Limb (tissue), 2 donors: ENCODE data around the gene ZNF213.
A peak's percentile ranks its signal among the peaks of the same experiment; 100 is the strongest.

Experiments
- DNase-seq, 2 donors: peaks; one replicate each; pipeline ENCODE4 v3.0.0-alpha.2; 2016; ENCODE audit errors: extremely low spot score in 2 of 2

The ZNF213 gene

GRCh38 chr16:3134338-3135125, at the start of gene ZNF213:
Gene ZNF213 (plus strand): TSS chr16:3135029. CDS start chr16:3137281, 2,252 bp downstream.
- peak; percentile 95 to 99 for DNase-seq

- no peak for DNase-seq
These were observed 48.8 kb upstream of the ZNF213 start for GRCh38 chr16:3085868-3086595.

DNA sequence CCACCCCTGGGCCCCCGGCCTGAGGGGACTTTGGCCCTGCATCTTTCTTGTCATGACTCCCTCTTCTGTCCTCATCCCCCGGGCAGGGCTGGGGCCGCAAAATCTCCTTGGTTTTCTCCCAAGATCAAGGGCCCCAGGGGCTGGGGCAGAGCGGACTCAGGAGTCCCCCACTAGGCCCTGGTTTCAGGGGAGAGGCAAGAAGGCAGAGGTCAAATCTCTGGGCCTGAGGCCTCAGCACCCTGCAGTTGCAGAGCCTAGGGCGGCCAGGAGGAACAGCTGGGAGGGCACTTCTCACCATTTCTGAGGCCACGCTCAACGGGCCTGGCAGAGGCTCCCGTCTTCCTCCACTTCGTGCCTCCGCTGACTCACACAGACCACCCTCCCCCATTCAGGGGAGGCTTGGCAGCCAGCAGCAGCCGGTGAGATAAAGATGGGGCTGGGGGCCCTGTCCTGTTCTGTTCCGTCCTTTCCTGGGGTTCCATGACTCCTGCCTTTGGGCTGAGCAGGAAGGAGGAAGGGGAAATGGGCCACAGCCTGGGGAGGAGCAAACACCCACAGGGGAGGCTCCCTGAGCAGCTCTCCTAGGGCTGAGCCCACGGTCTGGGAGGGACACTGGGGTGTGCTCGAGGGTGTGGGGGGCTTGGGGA, 48.1 kb upstream of the ZNF213 start:
- no peak for DNase-seq

DNA sequence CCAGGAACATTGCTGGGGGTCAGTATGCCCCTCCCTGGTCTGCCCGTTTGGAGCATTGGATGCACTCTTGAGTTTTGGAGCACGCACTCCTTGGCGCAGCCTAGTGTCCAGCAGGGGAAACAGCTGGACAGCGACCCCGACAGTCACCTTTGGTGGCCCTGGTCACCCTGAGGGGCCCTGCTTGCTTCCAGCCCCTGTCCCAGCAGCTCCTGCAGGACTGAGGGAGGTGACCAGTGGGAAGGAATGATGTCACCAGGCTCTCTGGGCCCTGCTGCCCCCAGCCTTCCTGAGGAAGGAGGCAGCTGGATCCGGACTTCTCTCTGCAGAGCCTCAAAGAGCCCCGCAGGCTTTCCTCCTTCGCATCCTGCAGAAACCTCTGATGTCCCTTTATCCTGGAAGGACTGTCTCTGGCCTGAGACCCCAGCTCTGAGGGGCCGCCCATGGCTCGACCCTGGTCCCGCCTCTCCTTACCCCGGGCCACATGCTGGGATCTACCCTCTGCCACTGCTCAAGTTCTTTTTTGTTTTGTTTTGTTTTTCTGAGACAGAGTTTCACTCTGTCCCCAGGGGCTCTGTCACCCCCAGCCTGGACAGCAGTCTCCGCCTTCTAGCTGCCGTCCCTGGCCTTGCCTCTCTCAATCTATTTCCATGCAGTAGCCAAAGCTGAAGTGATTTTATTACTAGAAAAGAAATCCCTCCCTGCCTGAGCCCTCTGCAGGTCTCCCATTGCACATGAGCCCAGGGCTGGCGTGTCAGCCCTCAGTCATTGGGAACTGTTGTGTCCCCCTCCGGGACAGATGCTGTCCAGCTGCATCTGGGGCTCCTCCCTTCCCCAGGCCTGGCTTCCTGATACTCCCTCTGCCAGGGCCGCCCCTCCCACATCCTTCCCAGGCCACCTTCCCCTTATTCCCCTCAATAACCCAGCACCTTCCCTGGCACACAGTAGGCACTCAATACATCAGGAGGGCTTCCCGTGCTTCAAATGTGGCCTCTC, 47.3 kb upstream of the ZNF213 start:
- no peak for DNase-seq

GRCh38 chr16:3088450-3088849, 46.4 kb upstream of the ZNF213 start:
- DNase-seq, result no peak

DNA sequence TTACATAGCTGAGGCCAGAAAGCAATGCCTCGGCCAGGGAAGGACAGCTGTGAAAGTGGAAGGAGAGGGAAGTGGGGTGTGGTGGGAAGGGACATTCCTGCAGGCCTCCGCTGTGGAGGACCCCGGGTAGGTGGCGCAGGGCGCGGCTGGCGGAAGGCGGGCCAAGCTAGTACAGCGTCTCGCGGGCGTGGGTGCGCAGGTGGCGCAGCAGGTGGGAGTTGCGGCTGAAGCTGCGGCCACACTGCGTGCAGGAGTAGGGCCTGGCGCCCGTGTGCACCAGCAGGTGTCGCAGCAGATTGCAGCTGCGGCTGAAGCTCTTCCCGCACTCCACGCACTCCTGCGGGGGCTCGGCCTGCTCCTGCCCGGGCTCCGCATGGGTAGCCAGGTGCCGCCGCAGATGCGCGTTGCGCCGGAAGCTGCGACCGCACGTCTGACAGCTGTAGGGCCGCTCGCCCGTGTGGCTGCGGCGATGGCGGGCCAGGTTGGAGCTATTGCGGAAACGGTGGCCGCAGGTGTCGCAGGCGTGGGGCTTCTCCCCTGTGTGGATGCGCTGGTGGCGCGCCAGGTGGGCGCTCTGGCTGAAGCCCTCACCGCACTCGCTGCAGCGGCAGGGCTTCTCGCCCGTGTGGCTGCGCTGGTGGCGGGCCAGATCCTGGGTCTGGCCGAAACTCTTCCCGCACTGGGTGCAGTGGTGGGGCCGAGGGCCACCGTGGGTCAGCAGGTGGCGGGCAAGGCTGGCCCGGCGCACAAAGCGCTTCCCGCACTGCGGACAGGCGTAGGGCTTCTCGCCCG, 45.7 kb upstream of the ZNF213 start:
- no peak for DNase-seq

- DNase-seq, result no peak
These were observed 44.9 kb upstream of the ZNF213 start for GRCh38 chr16:3089717-3090592.

DNA sequence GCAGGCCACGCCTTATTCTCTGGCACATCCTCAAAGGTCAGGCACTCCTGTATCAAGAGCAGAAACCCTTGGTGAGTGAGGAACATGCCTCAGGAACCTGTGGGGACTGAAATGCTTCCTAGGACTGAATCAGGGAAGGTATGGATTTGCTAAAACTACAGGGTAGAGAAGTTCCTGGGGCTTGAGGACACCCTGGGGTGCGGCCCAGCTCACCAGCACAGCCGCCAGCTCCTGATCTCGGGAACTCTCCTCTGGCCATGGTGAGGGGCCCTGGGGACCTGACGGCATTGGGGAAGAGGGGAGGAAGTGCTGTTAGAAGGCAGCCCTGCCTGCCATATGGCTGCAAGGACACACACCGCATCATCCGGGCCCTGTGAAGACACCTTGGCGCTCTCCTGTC, 43.3 kb upstream of the ZNF213 start:
- no peak for DNase-seq

GRCh38 chr16:3092501-3092941, 42.3 kb upstream of the ZNF213 start:
- DNase-seq, result no peak

GRCh38 chr16:3094289-3095027, 40.4 kb upstream of the ZNF213 start:
- no peak for DNase-seq

DNA sequence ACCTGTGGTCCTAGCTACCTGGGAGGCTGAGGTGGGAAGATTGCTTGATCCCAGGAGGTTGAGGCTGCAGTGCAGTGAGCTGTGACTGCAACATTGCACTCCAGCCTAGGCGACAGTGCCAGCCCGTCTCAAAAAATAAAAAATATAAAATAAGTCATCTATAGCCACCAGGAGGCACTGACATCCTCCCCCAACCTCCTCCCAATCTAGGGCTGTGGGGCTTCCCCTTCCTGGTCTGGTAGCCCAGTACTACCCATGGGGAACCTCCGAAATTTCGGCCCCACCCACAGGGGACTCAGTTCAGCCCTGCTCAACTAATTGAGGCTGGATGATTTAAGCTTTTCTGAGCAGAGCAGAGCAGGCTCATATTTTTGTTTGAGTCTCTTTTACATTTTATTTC, 39.0 kb upstream of the ZNF213 start:
- no peak for DNase-seq

DNA sequence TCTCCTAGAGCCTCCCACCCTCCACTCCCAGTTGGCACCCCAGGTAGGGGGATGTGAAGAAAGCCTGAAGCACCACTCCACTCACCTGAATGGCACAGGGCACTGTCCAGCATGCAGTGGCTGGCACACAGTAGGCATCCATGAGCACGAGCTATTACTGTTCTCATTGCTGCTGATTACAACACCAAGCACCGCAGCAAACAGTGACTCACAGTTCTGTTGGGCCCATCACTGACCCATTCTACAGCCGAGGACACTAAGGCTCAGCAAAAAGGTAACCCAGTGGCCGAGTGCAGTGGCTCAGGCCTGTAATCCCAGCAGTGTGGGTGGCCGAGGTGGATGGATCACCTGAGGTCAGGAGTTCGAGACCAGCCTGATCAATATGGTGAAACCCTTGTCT, 38.5 kb upstream of the ZNF213 start:
- no peak for DNase-seq

DNA sequence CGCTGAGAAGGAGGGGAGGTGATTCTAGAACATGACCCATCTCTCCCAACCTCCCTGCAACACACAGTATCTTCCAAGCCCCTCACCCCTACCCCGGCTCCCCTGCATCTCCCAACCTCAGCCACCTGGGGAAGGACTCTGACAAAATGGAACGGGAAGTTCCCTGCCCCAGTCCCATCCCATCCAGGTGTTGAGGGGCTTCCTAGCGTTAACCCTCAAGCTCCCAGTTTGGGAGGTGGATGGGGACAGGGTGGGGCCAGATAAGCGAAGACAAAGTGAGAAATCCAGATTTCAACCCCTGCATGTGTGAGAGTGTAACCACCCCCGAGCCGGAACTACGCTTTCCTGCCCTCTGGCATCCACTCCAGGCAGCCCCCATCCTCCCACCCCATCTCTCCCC, 37.6 kb upstream of the ZNF213 start:
- no peak for DNase-seq

DNA sequence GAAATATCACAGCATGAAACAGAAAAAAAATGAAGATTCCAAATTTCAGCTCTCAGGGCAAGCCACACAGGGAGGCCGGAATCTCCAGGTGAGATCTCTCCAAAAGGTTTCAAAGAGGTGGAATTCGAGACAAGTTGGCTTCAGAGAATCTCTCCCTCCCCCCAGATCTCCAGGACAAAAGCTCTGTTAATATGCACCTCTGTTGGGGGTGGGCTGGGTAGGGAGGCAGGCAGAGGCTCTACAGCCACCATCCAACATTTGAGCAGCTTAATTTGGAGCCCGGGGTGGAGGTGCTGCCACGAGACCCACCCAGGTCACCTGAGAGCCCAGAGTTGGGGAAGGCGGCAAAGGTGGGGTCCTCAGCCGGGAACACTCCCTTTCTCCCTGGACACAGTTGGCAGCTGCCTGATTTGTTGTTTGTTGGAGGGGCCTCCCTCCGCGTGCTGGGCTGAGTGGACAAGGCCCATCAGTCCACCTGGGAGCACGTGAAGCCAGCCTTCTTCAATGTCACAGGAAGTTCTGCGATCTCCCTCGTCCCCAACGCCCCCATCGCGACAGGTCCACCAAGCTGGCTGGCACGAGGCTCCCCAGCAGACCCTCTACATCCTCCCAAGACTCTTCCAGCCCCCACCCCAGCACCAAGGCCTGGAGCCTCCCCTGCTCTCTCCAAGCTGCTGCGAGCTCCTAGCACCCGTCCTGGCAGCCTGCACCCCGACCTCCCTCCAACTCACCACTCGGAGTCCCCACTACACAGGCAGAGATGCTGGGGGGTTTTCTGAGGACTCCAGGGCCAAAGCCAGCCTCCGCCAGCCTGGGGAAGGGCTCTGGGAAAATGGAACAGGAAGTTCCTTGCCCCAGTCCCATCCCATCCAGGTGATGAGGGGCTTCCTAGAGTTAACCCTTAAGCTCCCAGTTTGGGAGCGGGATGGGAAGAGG, 36.1 kb upstream of the ZNF213 start, which contains the start of gene ZSCAN10:
ZSCAN10 (minus strand) TSS at position 836 of the 936 bp plus-strand sequence. CDS start 6,357 bp downstream, outside the sequence.
- no peak for DNase-seq

DNA sequence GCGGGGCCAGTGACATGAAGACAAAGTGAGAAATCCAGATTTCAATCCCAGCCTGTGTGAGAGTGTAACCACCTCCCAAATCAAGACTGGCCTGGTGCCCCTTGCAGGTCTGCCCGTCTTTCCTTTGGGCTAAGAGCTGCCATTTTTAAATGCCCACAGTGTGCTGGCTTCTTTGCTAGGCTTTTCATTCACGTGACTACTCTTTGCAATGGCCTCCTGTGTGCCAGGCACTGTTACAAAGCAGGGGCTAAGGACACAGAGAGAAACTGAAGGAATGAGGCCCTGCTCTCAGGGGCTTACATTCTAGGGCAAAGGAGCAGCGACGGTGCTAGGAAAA, 35.5 kb upstream of the ZNF213 start:
- DNase-seq, result no peak

DNA sequence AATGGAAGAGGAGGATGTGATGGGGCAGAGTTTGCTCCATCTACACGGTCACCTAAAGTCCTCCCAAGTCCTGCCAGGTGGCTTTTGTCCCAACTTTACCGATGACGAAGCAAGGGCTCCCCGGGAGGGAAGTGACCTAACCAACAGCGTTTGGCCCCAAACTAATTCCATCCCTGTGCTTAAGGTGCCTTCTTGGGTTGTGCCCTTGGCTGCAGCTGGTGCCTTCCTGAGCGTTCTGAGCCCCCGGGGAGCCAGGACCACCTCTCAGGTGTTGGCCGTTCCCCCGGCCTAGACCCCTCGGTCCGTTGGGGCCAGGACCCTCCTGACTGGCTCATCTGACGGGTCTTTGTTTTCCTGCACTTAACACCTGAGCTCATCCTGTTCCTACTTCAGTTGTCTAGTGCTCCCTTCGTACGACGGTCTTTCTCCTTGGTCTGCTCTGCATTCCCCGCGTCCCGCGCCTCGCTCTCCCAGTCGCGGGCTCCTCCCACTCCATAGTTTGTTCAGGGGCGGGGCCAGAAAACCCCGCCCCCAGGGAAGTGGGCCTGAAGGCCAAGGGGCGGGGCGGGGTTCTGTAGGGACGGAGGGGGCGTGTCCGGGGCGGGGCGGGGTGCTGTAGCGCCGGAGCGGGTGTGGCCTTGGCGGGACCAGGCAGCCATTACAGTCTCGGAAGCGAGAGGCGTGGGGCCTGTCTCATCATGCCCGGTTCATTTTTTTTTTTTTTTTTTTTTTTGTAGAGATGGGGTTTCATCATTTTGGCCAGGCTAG, 34.9 kb upstream of the ZNF213 start:
- peak; percentile 78 to 87 for DNase-seq
